ENCODE data around the gene MAPK6. TPM values are rescaled to one million over a fixed set of nuclear protein-coding genes. Genes with fewer than 3 reads are reported as not detected.

Gene MAPK6
- total and polyA plus RNA-seq, 9 of the 15 experiments (the other 6 are each of a cell fraction or from before 2014, with no cell fraction given): 28.5 to 97.1 (median 74.0) TPM

- no peak for TF ChIP-seq SMAD1 (IDR thresholded peaks at IDR 0.05; ENCODE audit: low read depth, low read length, partially characterized antibody)
- no peak for TF ChIP-seq COPS2 (conservative IDR thresholded peaks at IDR 0.05)
Measured at GRCh38 chr15:51973220-51973619, 45.8 kb upstream of the MAPK6 start (continued).

- ChIA-PET POLR2A (interaction anchor here (1.0 kb wide), 1 partner anchor 15 kb away, joined by 3 read pairs; no protein-coding TSS in a partner anchor), CTCF (ENCODE audit: low intra/inter-chr PET ratio) (no interaction called here)
- Histone ChIP-seq H4K20me1 (replicated peaks; ENCODE audit: control insufficient read depth, insufficient read depth, low read length) (no peaks in the 10 kb centered on the region), H3K27ac (ENCODE audit: extremely low read depth, low read depth, low read length) (no peak overlapping the region), H3K4me3 (no peak overlapping the region), H3K36me3 (ENCODE audit: control insufficient read depth, insufficient read depth, low read length) (no peaks in the 10 kb centered on the region), H2AFZ (ENCODE audit: low read depth, low read length) (no peak overlapping the region), H3K9me3 (replicated peaks; ENCODE audit: control insufficient read depth, insufficient read depth, low read depth, low read length) (no peaks in the 10 kb centered on the region), H3K9ac (ENCODE audit: insufficient read depth in 1 of 2, low read depth in 2 of 2, low read length in 2 of 2) (no peak overlapping the region), H3K4me1 (replicated peaks in 1 of 2; ENCODE audit: control insufficient read depth in 2 of 2, insufficient read depth in 2 of 2, low read length in 2 of 2) (peaks cover 3 to 17% of the 10 kb centered on the region in 2 experiments; a peak in 3 of 5 replicates), H3K79me2 (ENCODE audit: control insufficient read depth, insufficient read depth, low read length) (peaks cover 33% of the 10 kb centered on the region), H3K4me2 (ENCODE audit: insufficient read depth, low read length) (no peak overlapping the region), H3K27me3 (ENCODE audit: control insufficient read depth in 2 of 2, insufficient read depth in 2 of 2, low read length in 2 of 2) (no peaks in the 10 kb centered on the region), H3K9me1 (ENCODE audit: control insufficient read depth, insufficient read depth, low read length) (no peaks in the 10 kb centered on the region)
- intact Hi-C loops (cut with micrococcal nuclease) (no loop called here), in situ Hi-C loops (cut with MboI) (no loop called here)
- no TSS peak for BruUV-seq (replicated peaks)
- WGBS (ENCODE audit: insufficient coverage, low coverage, missing lambda C conversion rate): 82% methylated on average over 4 of the region's 4 CpGs
- ATAC-seq: no peak
- TF ChIP-seq, protein P1, sequence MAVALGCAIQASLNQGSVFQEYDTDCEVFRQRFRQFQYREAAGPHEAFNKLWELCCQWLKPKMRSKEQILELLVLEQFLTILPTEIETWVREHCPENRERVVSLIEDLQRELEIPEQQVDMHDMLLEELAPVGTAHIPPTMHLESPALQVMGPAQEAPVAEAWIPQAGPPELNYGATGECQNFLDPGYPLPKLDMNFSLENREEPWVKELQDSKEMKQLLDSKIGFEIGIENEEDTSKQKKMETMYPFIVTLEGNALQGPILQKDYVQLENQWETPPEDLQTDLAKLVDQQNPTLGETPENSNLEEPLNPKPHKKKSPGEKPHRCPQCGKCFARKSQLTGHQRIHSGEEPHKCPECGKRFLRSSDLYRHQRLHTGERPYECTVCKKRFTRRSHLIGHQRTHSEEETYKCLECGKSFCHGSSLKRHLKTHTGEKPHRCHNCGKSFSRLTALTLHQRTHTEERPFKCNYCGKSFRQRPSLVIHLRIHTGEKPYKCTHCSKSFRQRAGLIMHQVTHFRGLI (CRISPR knock-in tag; IDR thresholded peaks at IDR 0.05): no peak
- no peak for TF ChIP-seq ZFP30 (CRISPR knock-in tag; IDR thresholded peaks at IDR 0.05; ENCODE audit: borderline replicate concordance)
- no peak for TF ChIP-seq KLF10 (CRISPR knock-in tag; IDR thresholded peaks at IDR 0.05)
- TF ChIP-seq ZBTB43 (CRISPR knock-in tag; IDR thresholded peaks at IDR 0.05): no peak
- no peak for TF ChIP-seq SP2 (IDR thresholded peaks at IDR 0.05; ENCODE audit: extremely low read depth, low read depth, low read length, poor library complexity, severe bottlenecking)
- TF ChIP-seq TAF7 (tag; IDR thresholded peaks at IDR 0.05): no peak
- no peak for TF ChIP-seq HBP1 (CRISPR knock-in tag; IDR thresholded peaks at IDR 0.05)
- TF ChIP-seq ZNF124 (CRISPR knock-in tag; IDR thresholded peaks at IDR 0.05): no peak
- TF ChIP-seq RNF2 (IDR thresholded peaks at IDR 0.05): no peak
- no peak for TF ChIP-seq ATF7 (IDR thresholded peaks at IDR 0.05)
- no peak for TF ChIP-seq ARID2 (IDR thresholded peaks at IDR 0.05)
- TF ChIP-seq, protein P2, sequence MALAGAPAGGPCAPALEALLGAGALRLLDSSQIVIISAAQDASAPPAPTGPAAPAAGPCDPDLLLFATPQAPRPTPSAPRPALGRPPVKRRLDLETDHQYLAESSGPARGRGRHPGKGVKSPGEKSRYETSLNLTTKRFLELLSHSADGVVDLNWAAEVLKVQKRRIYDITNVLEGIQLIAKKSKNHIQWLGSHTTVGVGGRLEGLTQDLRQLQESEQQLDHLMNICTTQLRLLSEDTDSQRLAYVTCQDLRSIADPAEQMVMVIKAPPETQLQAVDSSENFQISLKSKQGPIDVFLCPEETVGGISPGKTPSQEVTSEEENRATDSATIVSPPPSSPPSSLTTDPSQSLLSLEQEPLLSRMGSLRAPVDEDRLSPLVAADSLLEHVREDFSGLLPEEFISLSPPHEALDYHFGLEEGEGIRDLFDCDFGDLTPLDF (CRISPR knock-in tag; IDR thresholded peaks at IDR 0.05): no peak
- no peak for TF ChIP-seq POU5F1 (IDR thresholded peaks at IDR 0.05; ENCODE audit: borderline replicate concordance, low read depth, low read length, partially characterized antibody)
- DNase-seq (ENCODE audit: extremely low read depth in 1 of 4, low spot score in 3 of 4): no peak
- no peak for FAIRE-seq
Measured at GRCh38 chr15:51973775-51974174, 45.2 kb upstream of the MAPK6 start.

All from K562 (cell line).